ENCODE results near the gene ZFYVE28.
"Not testable (repeated sequence)": the region's sequence is repeated elsewhere in the genome, so short reads cannot be mapped to it uniquely, and the experiment has no call there.

The ZFYVE28 gene

DNA sequence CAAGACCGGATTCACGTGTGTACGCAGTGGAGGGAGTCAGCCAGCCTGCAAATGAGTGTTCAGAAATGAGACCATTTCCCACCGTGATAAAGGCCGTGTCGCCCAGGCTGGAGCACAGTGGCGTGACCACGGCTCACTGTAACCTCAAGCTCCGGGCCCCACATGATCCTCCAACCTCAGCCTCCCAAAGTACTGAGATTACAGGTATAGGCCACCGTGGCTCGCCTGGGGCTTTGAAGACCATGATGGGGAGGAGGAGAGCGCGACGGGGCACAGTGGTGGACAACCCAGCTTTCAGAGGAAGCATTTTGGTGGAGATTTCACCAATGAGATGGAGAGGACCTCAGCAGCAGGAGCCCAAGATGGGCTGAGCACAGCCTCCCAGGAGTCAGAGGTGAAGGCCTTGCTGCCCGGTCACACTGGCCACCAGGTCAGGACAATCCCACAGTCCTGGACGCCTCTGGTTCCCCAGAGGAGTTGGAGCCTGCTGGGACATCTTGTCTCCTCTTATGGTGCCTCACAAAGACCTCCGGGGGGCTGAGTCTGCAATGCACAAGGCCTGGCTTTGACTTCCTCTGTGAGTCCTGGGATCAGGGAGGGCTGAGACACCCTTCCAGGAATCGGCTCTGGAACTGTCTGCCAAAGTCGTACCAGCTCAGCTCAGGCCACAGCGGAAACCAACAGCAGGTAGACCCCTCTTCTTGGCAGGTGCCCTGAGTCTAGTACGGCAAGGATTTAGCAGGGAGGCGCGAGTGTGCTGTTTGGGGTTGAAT is 134.1 kb downstream of the ZFYVE28 start:
- no peak for DNase-seq

GRCh38 chr4:2283199-2283711 is 135.2 kb downstream of the ZFYVE28 start:
- DNase-seq, result no peak

DNA sequence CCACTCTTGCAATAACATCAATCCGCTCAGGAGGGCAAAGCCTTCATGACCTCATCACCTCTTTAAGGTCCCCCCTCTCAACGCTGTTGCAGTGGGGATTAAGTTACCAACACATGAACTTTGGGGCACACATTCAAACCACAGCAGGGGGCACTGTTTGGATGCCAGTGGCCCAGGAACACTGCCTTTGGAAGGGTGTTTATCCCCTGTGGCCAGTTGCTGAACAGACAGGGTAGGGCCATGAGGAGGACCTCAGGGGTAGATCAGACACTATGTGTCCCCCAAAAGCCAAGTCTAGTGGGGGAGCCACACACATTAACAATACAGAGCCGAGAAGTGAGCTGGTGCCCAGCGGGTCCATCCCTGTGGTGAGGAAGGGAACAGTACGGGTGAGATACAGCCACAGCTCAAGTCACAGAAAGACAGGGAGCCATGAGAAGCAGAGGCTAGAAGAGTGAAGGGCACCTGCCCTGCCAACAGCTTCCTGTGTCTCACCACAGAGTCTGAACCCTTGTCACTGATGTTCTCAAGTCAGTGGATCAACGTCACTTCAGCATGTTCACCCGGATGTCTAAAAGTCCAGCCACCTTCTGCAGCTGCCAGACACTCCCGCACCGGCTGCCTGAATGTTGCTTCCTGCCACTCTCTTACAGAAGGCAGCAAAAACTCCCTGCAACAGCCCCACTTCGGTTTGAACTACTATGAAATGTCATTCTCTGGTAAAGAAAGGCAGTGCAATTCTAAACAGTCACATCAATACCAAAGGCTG is 136.7 kb downstream of the ZFYVE28 start:
- peak; percentile 93 for DNase-seq

- no peak for DNase-seq
Measured at GRCh38 chr4:2280531-2281300, 137.7 kb downstream of the ZFYVE28 start.

DNA sequence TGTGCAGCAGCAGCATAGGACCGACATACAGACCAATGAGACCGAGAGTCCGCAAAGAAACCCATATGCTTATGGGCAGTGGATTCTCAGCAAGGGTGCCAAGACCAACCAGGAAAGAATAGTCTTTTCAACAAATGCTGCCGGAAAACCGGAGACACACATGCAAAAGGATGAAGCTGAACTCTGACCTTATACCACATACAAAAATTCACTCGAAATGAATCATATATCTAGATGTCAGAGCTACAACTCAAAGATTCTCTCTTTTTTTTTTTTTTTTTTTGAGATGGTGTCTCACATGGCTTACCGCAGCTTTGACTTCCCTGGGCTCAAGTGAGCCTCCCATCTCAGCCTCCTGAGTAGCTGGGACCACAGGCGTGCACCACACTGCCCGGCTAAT is 140.5 kb downstream of the ZFYVE28 start:
- no peak for DNase-seq

GRCh38 chr4:2276581-2277325 is 141.7 kb downstream of the ZFYVE28 start:
- no peak for DNase-seq

GRCh38 chr4:2275546-2276251 is 142.7 kb downstream of the ZFYVE28 start:
- no peak for DNase-seq

- DNase-seq, result not testable (repeated sequence)
Measured at GRCh38 chr4:2275044-2275397, 143.4 kb downstream of the ZFYVE28 start.

- DNase-seq, result no peak
Measured at GRCh38 chr4:2274320-2275043, 144.0 kb downstream of the ZFYVE28 start.

GRCh38 chr4:2273657-2274319 is 144.7 kb downstream of the ZFYVE28 start:
- no peak for DNase-seq

- no peak for DNase-seq
Measured at GRCh38 chr4:2273221-2273620, 145.2 kb downstream of the ZFYVE28 start.

- no peak for DNase-seq
Measured at GRCh38 chr4:2272828-2273120, 145.7 kb downstream of the ZFYVE28 start.

- DNase-seq, result no peak
Measured at GRCh38 chr4:2272026-2272827, 146.2 kb downstream of the ZFYVE28 start.

GRCh38 chr4:2271279-2272025 is 147.0 kb downstream of the ZFYVE28 start:
- DNase-seq, result no peak

DNA sequence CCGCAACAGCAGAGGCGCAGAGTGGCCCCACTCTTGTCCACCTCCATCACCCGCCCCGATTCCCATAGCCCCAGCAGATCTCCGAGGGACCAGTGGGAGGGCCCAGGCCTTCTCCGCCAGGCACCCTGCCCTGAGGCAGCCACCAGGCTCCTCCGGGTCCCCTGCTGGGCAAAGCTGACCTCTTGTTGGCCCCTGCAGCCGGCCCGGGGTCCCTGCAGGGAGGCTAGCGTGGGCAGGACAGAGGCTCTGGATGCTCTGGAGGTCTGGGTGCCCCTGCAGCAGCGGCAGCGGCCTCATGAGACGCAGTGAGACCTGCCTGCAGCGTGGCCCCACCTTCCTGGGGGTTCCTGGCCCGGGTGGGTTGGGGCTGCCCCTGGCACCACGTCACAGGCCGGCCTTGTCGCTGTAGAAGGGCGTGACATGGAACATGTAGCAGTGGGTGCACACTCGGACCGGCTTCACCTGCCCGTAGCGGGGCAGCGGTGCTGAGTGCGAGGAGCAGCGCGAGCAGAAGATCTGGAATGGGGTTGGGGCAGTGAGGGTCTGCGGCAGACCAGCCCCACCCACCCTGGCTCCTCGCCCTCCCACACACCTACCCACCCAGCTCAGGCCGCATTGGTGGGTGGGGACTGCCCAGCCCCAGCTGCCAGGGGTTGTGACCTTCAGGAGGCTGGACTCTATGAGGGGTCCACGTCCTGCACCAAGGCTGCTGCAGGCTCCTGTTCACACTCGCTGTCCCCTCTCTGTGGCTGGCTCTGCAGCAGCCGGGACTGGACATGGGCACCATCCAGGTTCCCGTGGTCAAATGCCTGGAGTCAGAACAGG is 147.9 kb downstream of the ZFYVE28 start:
- DNase-seq, result no peak

DNA sequence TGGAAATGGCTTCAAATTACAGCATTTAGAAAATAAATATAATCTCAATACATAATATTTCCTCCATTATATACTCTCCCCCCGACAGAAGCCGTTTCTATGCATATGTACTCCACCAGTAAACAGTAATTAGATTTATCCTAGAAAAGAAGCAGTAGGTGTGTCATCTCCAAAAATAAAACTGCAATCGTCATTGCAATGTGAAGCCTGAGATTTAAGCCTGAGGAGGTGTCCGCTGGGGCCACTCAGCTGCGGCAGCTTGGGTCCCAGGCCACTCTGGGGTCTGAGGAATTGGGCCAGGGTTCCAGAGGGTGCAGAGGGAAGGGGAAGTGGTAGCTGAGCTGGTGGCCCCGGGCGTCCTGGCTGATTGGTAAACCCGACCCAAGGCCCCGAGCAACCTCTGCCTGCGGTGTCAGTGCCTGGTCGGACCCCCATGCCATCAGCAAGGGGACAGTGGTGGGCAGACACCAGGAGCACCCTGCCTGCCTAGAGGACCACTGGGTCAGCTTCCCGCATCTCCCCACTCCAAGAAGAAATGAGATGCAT is 148.8 kb downstream of the ZFYVE28 start:
- DNase-seq, result no peak

GRCh38 chr4:2269206-2269531 is 149.3 kb downstream of the ZFYVE28 start:
- DNase-seq, result no peak

All from CD4-positive, alpha-beta T cell treated with Interleukin-17A for 1 hour (primary cell).